Lower leg skin (tissue), 3 donors: Measurements from ENCODE around the gene GTF2E1.

Source experiments
- POLR2A ChIP-seq, 2 donors: fragments of 450-650 bp; IDR thresholded peaks; one replicate each; pipeline ENCODE4 v1.6.1; 2016 to 2017; ENCODE audit warnings: antibody characterized with exemption in 2 of 2, mild to moderate bottlenecking in 1 of 2, moderate library complexity in 1 of 2
- TF ChIP-seq, protein P1 (sequence below), 3 donors: fragments of 450-650 bp; IDR thresholded peaks; one replicate each; pipeline ENCODE4 v1.5.1; 2016; ENCODE audit warnings: antibody characterized with exemption in 3 of 3, mild to moderate bottlenecking in 3 of 3, moderate library complexity in 2 of 3

DNA sequence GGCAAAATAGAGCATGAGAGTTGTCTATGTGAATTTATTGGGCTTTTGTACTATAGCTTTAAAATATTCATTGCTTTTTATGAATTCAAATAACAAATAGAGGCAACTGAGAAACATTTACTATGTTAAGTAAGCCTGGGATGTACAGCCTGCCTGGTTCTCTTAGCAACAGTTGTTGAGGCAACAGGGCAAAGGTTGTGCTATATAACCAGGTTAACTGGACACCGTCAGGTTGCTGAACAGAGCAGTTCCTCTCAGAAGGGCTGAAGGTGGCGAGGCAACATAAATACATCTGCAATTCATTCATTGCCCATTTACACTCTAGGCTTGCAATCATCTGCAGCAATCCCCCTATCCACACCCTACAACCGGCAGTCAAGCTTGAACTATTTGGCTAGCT, 78.2 kb downstream of the GTF2E1 start:
- TF ChIP-seq, protein P1, sequence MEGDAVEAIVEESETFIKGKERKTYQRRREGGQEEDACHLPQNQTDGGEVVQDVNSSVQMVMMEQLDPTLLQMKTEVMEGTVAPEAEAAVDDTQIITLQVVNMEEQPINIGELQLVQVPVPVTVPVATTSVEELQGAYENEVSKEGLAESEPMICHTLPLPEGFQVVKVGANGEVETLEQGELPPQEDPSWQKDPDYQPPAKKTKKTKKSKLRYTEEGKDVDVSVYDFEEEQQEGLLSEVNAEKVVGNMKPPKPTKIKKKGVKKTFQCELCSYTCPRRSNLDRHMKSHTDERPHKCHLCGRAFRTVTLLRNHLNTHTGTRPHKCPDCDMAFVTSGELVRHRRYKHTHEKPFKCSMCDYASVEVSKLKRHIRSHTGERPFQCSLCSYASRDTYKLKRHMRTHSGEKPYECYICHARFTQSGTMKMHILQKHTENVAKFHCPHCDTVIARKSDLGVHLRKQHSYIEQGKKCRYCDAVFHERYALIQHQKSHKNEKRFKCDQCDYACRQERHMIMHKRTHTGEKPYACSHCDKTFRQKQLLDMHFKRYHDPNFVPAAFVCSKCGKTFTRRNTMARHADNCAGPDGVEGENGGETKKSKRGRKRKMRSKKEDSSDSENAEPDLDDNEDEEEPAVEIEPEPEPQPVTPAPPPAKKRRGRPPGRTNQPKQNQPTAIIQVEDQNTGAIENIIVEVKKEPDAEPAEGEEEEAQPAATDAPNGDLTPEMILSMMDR (IDR thresholded peaks at IDR 0.05): no peak
- no peak for TF ChIP-seq POLR2A (IDR thresholded peaks at IDR 0.05)
